ENCODE measurements around the gene RRP8.

RRP8 gene

DNA sequence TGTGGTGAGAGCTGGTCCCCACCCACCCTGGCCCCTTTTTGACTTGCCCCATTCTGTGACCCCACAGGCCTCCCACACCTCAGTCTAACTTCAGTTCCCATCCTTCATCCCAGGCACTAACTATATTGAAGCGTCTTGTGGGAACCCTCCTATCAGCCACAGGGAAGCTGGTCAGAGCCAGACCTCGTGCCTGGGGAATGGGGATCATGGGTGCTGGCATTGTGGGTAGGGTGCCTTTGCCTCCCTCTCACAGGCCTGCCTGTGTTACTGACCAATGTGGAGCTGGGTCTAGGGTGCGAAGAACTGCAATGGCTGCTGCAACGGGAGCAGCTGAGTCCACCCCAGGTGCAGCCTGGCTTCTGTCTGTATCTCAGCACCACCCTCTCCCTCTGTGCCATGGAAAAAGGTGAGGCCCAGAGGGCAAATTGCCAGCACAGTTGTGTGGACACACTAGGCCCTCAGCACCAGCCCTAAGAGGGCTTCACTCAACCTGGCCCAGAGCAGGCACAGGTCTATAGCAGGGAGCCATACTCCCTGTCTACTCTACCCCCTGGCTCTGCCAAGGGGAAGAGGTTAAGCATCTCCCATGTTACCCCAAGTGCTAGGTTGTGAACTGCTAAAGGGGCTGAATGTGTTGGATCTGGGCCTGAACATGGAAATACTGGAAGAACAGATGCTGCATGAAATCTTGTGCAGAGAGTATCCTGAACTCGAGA, 37.3 kb downstream of the RRP8 start:
- no peak for DNase-seq

DNA sequence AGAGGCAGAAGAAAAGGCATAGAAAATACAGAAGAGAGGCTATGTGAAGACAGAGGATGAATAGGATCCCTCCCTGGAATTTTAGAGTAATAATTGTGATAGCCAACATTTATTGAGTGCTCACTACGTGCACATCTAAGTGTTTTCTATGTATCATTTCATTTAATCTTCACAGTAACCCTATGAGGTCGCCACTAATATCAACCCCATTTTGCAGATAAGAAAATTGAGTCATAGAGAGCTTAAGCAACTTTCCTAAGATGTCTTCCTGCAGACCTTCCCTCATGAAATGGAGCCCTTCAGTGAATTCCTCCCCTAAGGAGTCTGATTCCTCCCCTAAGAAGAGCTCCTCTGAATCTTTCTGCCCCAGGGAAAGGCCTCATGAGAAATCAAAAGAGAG, 38.1 kb downstream of the RRP8 start:
- no peak for DNase-seq

DNA sequence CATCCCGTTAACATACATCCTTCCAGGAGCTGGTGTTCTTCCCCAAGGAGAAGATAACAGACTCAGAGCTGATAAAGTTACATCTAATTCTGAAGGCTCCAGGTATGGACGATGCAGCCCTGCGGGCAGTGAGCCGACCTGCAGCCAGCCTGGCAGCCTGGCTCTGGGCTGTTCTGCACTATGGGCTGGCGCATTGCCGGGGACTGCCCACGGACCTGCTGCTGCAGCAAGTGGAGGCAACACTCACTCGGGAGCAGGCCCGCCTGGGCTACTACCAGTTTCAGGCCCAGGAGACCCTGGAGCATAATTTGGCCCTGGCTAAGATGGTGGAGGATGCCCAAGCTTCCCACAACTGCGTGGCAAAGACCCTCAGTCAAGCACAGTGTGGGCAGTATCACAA, 39.7 kb downstream of the RRP8 start:
- no peak for DNase-seq

DNA sequence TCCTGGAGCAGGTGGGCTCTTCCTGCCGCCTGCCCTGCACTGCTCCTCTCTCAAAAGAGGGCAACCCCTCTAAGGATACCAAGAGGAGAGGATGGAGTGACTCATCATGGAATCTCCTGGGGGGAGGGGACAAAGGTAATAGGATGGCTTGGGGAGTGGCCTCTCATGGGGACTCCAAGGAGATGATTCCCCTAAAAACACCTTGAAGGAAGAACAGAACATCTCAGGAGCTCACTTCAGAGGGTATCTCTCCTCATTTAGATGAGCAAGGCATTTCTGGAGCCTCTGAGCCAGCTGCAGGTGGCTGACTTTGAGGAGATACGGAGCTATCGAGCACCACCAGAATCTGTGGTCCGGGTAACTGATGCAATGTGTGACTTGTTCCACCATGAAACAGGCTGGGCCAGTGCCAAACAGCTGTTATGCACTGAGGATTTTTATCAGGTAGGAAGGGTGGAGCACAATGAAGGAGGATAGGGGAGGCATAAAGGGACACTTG, 40.2 kb downstream of the RRP8 start:
- no peak for DNase-seq

DNA sequence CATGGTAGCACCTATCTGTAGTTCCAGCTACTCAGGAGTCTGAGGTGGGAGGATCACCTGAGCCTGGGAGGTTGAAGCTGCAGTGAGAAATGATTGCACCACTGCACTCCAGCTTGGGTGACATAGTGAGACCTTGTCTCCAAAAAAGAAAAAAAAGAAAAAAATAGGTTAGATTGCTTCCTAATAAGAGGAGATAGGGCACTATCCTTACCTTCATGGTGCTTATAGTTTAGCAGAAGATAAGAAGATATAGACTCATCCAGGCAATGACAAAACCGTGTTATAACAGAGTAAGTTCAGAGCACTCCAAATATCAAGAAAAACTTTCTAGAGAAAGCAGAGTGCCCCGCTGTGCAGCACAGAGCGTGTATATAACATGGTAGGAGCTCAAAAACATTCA, 42.1 kb downstream of the RRP8 start:
- DNase-seq: no peak

DNA sequence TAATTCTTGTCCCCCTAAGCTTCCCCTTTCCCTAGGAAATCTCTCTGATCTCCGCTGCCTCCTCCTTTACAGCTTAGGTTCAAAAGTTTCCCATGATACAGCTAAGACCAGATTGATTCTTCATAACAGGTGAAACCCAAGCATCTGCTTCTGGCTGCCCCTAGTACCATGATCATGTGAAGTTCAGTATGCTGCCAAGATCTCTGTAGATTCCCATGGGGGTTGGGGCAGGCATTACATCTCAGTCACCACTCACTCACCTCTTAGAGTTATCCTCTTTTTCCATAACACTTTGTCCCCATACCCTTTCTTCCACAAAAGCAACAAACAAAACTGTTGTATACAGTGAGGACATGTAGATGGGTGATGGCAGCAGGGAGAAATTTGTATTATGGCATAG, 44.0 kb downstream of the RRP8 start:
- DNase-seq: no peak

DNA sequence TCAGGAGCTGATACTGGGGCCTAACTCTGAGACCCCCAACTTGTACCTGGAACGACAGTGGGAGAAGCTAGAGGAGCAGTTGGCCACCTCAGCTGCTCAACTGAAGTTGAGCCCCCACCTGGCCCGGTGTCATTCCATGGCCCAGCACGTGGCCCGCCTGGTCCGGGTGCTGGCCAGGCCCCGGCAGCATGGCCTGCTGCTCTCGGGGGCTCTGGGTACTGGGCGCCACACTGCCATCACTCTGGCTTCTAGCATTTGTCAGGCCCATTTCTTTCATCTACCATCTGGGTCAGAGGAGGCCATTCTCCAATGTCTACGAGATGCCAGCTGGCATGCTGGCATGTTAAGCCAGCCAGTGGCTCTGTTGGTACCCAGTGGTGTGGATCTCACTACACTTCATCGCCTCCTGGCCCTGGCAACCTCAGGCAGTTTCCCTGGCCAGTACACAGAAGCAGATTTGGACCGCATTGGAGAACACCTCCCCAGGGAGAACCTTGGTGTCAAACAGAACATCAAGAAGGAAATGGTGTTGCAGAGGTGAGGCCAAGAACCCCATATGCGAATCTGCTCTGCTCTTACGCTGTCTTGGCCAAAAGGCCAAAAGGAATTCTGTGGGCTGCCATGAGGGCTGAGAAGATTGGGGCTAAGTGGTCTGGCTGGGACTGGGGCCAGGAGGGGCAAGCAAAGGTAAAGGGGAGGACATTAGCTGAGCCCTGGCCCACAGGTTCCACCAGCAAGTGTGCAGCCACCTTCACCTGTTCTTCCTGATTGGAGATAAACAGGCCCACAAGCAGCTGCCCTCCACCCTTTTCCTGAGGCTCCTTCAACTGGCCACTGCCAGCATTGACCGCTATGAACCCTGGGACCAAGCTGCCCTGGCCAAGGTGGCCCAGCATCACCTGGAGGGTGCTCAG, 45.4 kb downstream of the RRP8 start:
- DNase-seq: no peak

DNA sequence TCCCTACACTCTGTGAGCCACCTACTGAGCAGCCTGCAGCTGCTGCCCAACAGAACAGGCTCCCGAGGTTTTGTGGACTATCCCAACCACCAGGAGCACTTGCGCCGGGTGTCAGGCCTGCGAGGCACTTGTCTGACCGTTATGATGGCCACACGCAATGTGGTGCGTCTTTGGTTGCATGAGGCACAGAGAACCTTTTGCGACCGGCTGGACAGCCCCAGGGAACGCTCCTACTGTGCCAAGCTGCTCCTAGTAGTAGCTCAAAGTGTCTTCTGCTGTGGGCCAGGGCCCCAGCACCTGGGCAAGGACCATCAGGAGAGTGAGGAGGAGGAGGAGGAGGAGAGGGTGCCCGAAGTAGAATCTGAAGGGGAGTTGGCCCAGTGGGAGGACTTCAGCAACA, 46.4 kb downstream of the RRP8 start:
- DNase-seq: peak; percentile 8

DNA sequence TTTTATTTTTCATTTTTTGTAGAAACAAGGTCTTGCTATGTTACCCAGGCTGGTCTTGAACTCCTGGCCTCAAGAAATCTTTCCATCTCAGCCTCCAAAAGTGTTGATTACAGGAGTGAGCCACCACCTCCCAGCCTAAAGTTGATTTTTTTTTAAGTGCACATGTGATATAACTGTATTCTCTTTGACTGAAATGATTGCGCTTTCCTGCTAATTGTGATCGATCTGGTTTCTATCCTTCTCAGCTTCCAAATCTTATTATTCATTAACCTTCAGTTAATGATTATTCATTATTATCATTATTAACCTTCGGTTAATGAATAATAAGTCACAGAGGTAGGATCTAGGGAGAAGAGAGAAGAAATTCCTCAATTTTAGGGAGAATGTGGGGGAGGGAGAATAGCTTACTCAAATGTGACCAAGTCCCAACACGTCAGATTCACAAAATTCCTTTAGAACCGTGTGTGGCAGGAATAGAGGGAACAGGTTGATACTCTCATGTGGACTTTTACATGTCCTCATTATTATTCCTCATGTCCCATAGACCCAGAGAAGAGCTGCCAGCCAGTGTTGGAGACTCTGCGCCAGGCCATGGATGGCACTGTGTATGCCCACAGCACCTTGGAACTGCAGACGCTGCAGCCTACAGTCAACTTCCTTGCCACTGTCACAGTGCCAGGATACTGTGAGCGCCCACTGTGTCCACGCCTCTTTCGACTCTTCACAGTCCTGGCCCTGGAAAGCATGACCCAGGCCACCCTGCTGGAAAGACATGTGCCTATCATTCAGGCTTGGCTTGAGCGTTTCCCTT, 47.1 kb downstream of the RRP8 start:
- no peak for DNase-seq

DNA sequence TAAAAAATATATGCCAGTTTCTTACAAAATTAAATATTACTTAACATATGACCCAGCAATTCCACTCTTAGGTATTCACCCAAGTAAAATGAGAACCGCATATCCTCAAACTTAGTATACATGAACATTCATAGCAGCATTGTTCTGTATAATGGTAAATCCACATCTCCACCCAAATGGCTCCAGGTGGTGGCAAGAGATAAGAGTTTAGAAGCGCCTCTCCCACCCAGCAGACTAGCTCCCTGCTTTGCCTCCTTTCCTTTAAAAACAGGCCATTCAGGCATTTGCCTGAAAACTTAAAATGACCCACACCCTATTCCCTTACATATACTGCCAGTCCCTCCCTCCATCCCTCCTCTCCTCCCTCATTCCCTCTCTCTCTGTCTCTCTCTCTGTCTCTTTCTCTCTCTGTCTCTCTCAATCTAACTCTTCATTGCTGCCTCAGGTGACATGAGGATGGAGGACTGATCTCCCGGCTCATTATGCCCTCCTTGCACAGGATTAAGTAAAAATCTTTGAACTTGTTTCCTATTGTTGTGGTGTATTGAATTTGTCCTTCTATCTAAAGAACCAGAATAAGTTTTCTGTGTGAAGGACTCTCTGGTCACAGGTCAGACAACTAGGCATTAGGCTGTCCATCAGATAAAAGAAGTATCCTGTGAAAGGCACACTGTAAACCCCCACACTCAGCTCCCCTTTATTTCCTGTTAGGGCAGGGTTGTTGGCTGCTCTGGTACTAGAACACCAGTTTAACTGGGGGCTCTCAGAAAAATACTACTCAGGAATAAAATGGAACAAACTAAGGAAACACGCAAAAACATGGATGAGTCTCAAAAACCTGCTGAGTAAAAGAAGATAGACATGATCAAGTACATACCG, 48.3 kb downstream of the RRP8 start:
- no peak for DNase-seq

DNA sequence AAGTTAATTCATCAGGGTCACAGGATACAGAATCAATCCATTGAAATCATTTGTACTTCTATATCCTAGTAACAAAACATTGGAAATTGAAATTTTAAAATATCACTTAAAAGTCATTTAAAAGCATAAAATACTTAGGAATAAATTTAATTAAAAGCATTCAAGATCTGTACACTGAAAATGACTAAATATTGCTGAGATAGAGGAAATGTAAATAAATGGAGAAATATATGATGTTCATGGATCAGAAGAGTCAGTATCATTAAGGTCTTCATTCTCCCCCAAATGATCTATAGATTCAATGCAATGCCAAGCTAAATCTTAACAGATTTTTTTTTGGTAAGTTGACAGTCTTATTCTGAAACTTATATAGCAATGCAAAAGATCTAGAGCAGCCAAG, 49.8 kb downstream of the RRP8 start:
- no peak for DNase-seq

DNA sequence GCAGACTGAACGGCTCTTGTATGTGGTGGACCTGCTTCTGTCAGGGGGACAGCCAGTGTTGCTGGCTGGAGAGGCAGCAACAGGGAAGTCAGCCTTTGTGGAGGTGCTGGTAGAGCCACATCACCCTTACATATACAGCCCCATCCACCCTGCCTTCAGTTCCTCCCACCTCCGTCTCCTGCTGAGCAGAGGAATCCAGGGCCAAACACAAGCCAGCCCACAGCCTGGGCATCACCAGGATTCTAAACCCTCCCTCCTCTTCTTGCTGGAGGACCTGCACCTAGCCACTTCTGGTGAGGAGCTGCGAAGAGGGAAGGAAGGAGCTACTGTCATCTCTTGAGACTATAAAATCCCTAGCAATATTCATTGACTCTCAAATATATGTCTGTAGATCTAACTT, 54.8 kb downstream of the RRP8 start:
- DNase-seq: no peak

DNA sequence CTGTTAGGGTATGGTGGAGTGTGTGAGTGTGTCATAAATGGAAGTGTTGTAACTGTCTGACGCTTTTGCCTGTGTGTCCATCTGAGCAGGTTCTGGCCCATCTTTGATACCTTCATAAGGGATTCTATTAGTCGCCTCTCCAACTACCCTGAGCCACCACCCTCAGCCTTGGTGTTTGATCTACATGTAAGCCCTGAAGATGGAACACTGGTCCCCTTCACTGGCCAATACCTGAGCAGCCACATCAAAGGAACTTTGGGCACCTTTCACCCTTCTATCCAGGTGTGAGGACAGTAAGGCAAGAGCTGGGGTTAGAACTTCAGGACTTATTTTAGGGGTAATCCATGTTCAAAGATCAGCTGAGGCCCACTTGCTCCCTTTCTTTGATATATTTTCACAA, 55.3 kb downstream of the RRP8 start:
- DNase-seq: no peak

DNA sequence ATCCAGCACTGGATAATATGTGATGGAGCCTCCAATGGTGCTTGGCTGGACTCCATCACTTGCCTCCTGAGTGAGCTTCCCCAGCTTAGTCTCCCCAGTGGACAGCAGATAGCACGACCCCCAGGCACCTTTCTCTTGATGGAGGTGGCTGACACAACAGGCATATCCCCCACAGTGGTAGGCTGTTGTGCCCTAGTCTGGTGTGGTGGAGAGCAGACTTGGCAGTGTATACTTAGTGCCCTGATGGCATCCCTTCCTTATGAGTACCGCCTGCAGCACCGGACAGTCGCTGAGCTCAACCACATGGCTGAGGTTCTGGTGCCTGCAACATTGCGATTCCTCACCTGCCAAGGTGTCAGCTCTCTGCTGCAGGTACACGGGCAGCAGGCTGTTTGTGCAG, 56.2 kb downstream of the RRP8 start:
- DNase-seq: no peak

DNA sequence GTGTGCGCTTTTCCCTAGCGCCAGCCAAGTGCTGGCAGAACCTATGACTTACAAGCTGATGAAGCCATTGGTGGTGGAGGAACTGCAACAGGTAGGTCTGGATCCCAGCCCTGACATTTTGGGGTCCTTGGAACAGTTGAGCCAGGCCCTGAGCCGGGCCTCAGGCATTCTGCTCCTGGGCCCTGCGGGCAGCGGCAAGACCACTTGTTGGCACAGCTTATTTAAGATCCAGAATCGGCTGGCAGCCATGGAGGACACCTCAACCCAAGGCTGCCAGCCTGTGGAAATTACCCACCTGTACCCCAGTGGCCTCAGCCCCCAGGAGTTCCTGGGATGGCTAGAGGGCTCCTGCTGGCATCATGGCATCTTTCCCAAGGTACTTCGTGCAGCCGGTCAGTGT, 56.7 kb downstream of the RRP8 start:
- no peak for DNase-seq

DNA sequence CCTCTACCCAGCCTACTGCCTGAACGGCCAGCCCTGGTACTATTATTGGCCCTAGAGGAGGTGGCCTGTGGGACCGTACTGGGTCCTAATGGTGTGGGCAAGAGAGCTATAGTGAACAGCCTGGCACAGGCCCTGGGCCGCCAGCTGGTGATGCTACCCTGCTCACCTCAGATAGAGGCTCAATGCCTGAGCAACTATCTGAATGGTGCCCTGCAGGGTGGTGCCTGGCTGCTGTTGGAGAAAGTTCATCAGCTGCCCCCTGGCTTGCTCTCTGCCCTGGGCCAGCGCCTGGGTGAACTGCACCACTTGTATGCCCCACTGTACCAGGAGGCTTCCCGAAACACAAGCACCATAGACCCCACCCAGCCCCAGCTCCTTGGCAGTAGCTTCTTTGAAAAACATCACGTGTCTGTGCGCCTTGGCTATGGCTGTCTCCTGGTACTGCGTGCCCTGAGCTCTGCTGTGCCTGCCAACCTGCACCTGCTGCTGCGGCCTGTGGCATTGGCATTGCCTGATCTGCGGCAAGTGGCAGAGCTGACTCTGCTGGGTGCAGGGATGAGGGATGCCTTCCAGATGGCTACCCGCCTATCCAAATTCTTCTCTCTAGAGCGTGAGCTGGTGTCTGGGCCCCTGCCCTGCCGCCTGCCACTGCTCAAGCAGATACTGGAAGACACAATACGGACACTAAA, 57.4 kb downstream of the RRP8 start:
- no peak for DNase-seq

Measured in MV-4-11 (cell line).